HepG2 (cell line): Measurements from ENCODE around the gene ITGB3. TPM values are rescaled to one million over a fixed set of nuclear protein-coding genes. Genes with fewer than 3 reads are reported as not detected.

Experiments used
- ATAC-seq: fragments of 200-7000 bp; cut with Tn5 transposase; 3 replicates; pipeline ENCODE4 v1.9.1; 2020; ENCODE audit warnings: mild to moderate bottlenecking, moderate library complexity
- BruUV-seq: library from RNA; stranded (reverse); fragments of 400-500 nt; replicated peaks from 2 replicates; lab custom pipeline; 2021; lab: Mats Ljungman, UMichigan
- CTCF ChIA-PET: fragments of 300-600 bp; formaldehyde crosslinking; extraction: SDS; loops from one replicate; lab custom pipeline; 2021; ENCODE audit warnings: low total read pairs, inconsistent platforms, low intra/inter-chr PET ratio; lab: Yijun Ruan, JAX
- POLR2A ChIA-PET: fragments of 350-600 bp; sonication (Branson Sonifier 250); formaldehyde crosslinking; loops from one replicate; lab custom pipeline; 2020; ENCODE audit warnings: antibody characterized with exemption, inconsistent platforms; lab: Yijun Ruan, JAX
- DNase-seq: peaks from one replicate; pipeline ENCODE4 v3.0.0-alpha.2; 2015; ENCODE audit warnings: low spot score
- FAIRE-seq: peaks from 3 replicates; lab custom pipeline; 2011; peaks lifted over from hg19 to GRCh38; lab: Jason Lieb, UNC
- H2AFZ ChIP-seq: one replicate; pipeline ENCODE4 v1.6.1; 2011; ENCODE audit warnings: low read length, inconsistent platforms
- H3K27ac ChIP-seq: fragments of 300-600 bp; 3 replicates; pipeline ENCODE4 v1.8.0; 2011; ENCODE audit warnings: mixed run types, mild to moderate bottlenecking, mixed read lengths, low read length, inconsistent platforms; ENCODE audit not compliant: insufficient read depth; ENCODE audit errors: extremely low read length
- H3K27me3 ChIP-seq, 2 experiments: fragments of 200-600 bp in 1 of 2; 2 replicates in 1 of 2; 3 replicates in 1 of 2; pipeline versions ENCODE4 v1.6.0 to v1.8.0; 2011; ENCODE audit warnings: low read length in 2 of 2, mild to moderate bottlenecking in 2 of 2, moderate library complexity in 2 of 2, inconsistent platforms in 1 of 2; ENCODE audit not compliant: insufficient read depth in 2 of 2, control insufficient read depth in 1 of 2
- H3K36me3 ChIP-seq, 2 experiments: fragments of 200-600 bp in 1 of 2; replicated peaks in 1 of 2; 2 replicates in 1 of 2; 3 replicates in 1 of 2; pipeline versions ENCODE4 v1.5.1 to v1.8.0; 2011; ENCODE audit warnings: low read length in 2 of 2, inconsistent platforms in 1 of 2; ENCODE audit not compliant: insufficient read depth in 2 of 2, control insufficient read depth in 1 of 2
- H3K4me1 ChIP-seq: 2 replicates; pipeline ENCODE4 v1.5.1; 2012; ENCODE audit warnings: low read length, inconsistent platforms; ENCODE audit not compliant: insufficient read depth
- H3K4me2 ChIP-seq: 2 replicates; pipeline ENCODE4 v1.6.0; 2011; ENCODE audit warnings: low read depth, low read length, inconsistent platforms
- H3K4me3 ChIP-seq, 3 experiments: fragments of 200-600 bp in 1 of 3; sonication (generic), shearing (Covaris generic) in 1 of 3; replicated peaks in 1 of 3; 2 replicates each; pipeline ENCODE4 v1.5.1; 2011 to 2016; ENCODE audit warnings: low read length in 3 of 3, inconsistent platforms in 2 of 3, low read depth in 2 of 3, mild to moderate bottlenecking in 2 of 3, control low read depth in 1 of 3, mixed read lengths in 1 of 3; ENCODE audit not compliant: insufficient read depth in 1 of 3
- H3K79me2 ChIP-seq: one replicate; pipeline ENCODE4 v1.6.1; 2011; ENCODE audit warnings: low read length, inconsistent platforms; ENCODE audit not compliant: insufficient read depth
- H3K9ac ChIP-seq: 2 replicates; pipeline ENCODE4 v1.6.0; 2011; ENCODE audit warnings: mild to moderate bottlenecking, low read depth, low read length, inconsistent platforms; ENCODE audit not compliant: insufficient read depth
- H3K9me3 ChIP-seq: 2 replicates; pipeline ENCODE4 v1.5.1; 2012; ENCODE audit warnings: mild to moderate bottlenecking, low read length
- H4K20me1 ChIP-seq: 2 replicates; pipeline ENCODE4 v1.6.0; 2011; ENCODE audit warnings: inconsistent platforms, mild to moderate bottlenecking, low read length, moderate library complexity; ENCODE audit not compliant: insufficient read depth
- BRCA1 ChIP-seq: sonication (generic); formaldehyde crosslinking; IDR thresholded peaks from 2 replicates; pipeline ENCODE4 v1.4.0; 2020; ENCODE audit warnings: missing genetic modification reagents
- HHEX ChIP-seq: IDR thresholded peaks from 2 replicates; pipeline ENCODE4 v1.6.1; 2016; ENCODE audit warnings: control low read depth
- KAT8 ChIP-seq: IDR thresholded peaks from 2 replicates; pipeline ENCODE4 v1.6.1; 2016; ENCODE audit warnings: missing genetic modification reagents, missing compliant biosample characterization
- LBX2 ChIP-seq: sonication (generic); formaldehyde crosslinking; IDR thresholded peaks from 2 replicates; pipeline ENCODE4 v1.5.0; 2020; ENCODE audit warnings: missing genetic modification reagents, mild to moderate bottlenecking, borderline replicate concordance
- MLXIP ChIP-seq: sonication (generic); formaldehyde crosslinking; IDR thresholded peaks from 2 replicates; pipeline ENCODE4 v1.9.0; 2021; ENCODE audit warnings: missing genetic modification reagents, borderline replicate concordance
- SMYD3 ChIP-seq: sonication (generic); formaldehyde crosslinking; IDR thresholded peaks from 2 replicates; pipeline ENCODE4 v1.8.1; 2023; ENCODE audit warnings: mild to moderate bottlenecking, missing genetic modification reagents
- ZBTB1 ChIP-seq: sonication (generic); formaldehyde crosslinking; IDR thresholded peaks from 2 replicates; pipeline ENCODE4 v1.4.0; 2020; ENCODE audit warnings: missing genetic modification reagents, borderline replicate concordance
- ZMAT3 ChIP-seq: sonication (generic); formaldehyde crosslinking; conservative IDR thresholded peaks from 2 replicates; pipeline ENCODE4 v1.7.0; 2021; ENCODE audit warnings: missing genetic modification reagents
- ZNF331 ChIP-seq: sonication (generic); formaldehyde crosslinking; IDR thresholded peaks from 2 replicates; pipeline ENCODE4 v1.4.0; 2020; ENCODE audit warnings: missing genetic modification reagents
- ZNF34 ChIP-seq: sonication (generic); formaldehyde crosslinking; IDR thresholded peaks from 2 replicates; pipeline ENCODE4 v1.4.0; 2020; ENCODE audit warnings: mild to moderate bottlenecking, missing genetic modification reagents, borderline replicate concordance
- ZNF709 ChIP-seq: sonication (generic); formaldehyde crosslinking; IDR thresholded peaks from 2 replicates; pipeline ENCODE4 v1.5.0; 2020; ENCODE audit warnings: mild to moderate bottlenecking, missing genetic modification reagents
- WGBS: methylation state at CpG from one replicate; pipeline ENCODE4 v1.1.6; 2017; ENCODE audit warnings: low lambda C conversion rate; 5-methylcytosine and 5-hydroxymethylcytosine counted together
- in situ Hi-C: cut with HindIII; loops from 2 replicates; pipeline ENCODE4 v1.10.0; 2017; ENCODE audit warnings: low pct_unique_long_range_greater_than_20kb; ENCODE audit not compliant: extremely low pct_ligation_motif_present
- intact Hi-C: fragments of 100-400 bp; cut with micrococcal nuclease; formaldehyde crosslinking; loops from one replicate; pipeline ENCODE4 v1.10.0; 2022; ENCODE audit not compliant: unreplicated experiment
- polyA plus RNA-seq, 8 experiments: library from polyadenylated mRNA; depleted of rRNA in 3 of 8; stranded (reverse) in 7 of 8; unstranded in 1 of 8; fragments of >200 nt; fragmentation: Illumina TruSeq in 4 of 8; extraction: Trizol in 4 of 8; gene quantifications; 2 replicates each; pipeline versions ENCODE4 v1.2.1 to v1.2.3, GENCODE V29; 2011 to 2016; ENCODE audit warnings: low read depth in 4 of 8, missing spikeins in 1 of 8, mixed read lengths in 1 of 8; ENCODE audit not compliant: insufficient read depth in 1 of 8
- total RNA-seq, 5 experiments: library from RNA; depleted of rRNA; stranded (reverse); fragments of >200 nt; fragmentation: Illumina TruSeq; extraction: Trizol; gene quantifications; 2 replicates each; pipeline ENCODE4 v1.2.3, GENCODE V29; 2016; ENCODE audit warnings: low read depth in 1 of 5

The ITGB3 gene
- total and polyA plus RNA-seq, 2 of the 13 experiments (the other 11 are each of a cell fraction or from before 2014, with no cell fraction given) = 0.09 to 0.31 TPM

- POLR2A ChIA-PET = interaction anchor here (0.5 to 2.5 kb wide), 10 partner anchors 13 to 424 kb away, joined by 3 to 8 read pairs (median 3); partner anchors contain the start of genes CDC27 and KPNB1
- peak within 1 kb of the TSS; percentile 93 for H2AFZ ChIP-seq
- peak within 1 kb of the TSS; percentile 60 for H3K9ac ChIP-seq
- peak within 1 kb of the TSS; percentile 97 for H3K4me2 ChIP-seq
- H3K27me3 ChIP-seq = no peaks in the 10 kb centered on the region
- H3K4me1 ChIP-seq = peaks cover 30% of the 10 kb centered on the region
- H3K27ac ChIP-seq = peak within 1 kb of the TSS; percentile 5
- 5% methylated on average over 48 of the region's 72 CpGs for WGBS
- no peaks in the 10 kb centered on the region for H3K36me3 ChIP-seq
- H4K20me1 ChIP-seq = no peaks in the 10 kb centered on the region
- H3K79me2 ChIP-seq = no peaks in the 10 kb centered on the region
- FAIRE-seq (no peak), DNase-seq (peak; percentile 84), ATAC-seq (peak; percentile 99)
- peaks cover 6% of the 10 kb centered on the region; the same call in 1 of the 2 replicates for H3K9me3 ChIP-seq
- peak within 1 kb of the TSS; percentile 55 to 74 (median 64) for H3K4me3 ChIP-seq
- CTCF ChIA-PET = interaction anchor here (1.3 kb wide), 1 partner anchor 94 kb away, joined by 3 read pairs; no protein-coding TSS in a partner anchor
- intact Hi-C loops = no loop called here
- BruUV-seq = no TSS peak
- in situ Hi-C loops = no loop called here
- TF ChIP-seq ZBTB1 (CRISPR knock-in tag) (peak; percentile 78; the same call in 1 of the 2 replicates), ZNF331 (peak; percentile 97), HHEX (no peak), ZNF709 (CRISPR knock-in tag) (peak; percentile 99), KAT8 (peak; percentile 91), MLXIP (peak; percentile 71; the same call in 1 of the 2 replicates), BRCA1 (CRISPR knock-in tag) (no peak), ZNF34 (CRISPR knock-in tag) (peak; percentile 95; the same call in 1 of the 2 replicates), ZMAT3 (CRISPR knock-in tag) (peak; percentile 98), LBX2 (CRISPR knock-in tag) (peak; percentile 98; the same call in 1 of the 2 replicates), SMYD3 (CRISPR knock-in tag) (peak; percentile 80; the same call in 1 of the 2 replicates)
Measured at GRCh38 chr17:47323382-47324223, 70.0 kb downstream of the ITGB3 start, which contains the start of gene EFCAB13. Gene EFCAB13 (plus strand): TSS chr17:47323955. CDS start chr17:47328354, 4,399 bp downstream.
